Activated CD4-positive, alpha-beta memory T cell treated with anti-CD3 and anti-CD28 coated beads for 36 hours (primary cell): ENCODE results near the gene CLEC10A. TPM values are rescaled to one million over a fixed set of nuclear protein-coding genes. Genes with fewer than 3 reads are reported as not detected.

Experiments
- CTCF ChIA-PET: fragments of 350-600 bp; sonication (Branson Sonifier 250); formaldehyde crosslinking; loops from one replicate; lab custom pipeline; 2021; ENCODE audit warnings: antibody characterized with exemption, inconsistent platforms; lab: Charles Lee
- POLR2A ChIA-PET: fragments of 350-600 bp; sonication (Branson Sonifier 250); formaldehyde crosslinking; loops from one replicate; lab custom pipeline; 2021; ENCODE audit warnings: antibody characterized with exemption; lab: Charles Lee
- DNase-seq: peaks from one replicate; pipeline ENCODE4 v3.0.0-alpha.2; 2020
- H3K27ac Mint-ChIP-seq: one replicate; pipeline ENCODE4 v1.8.0; 2021; ENCODE audit warnings: mixed read lengths
- H3K27me3 Mint-ChIP-seq: one replicate; pipeline ENCODE4 v1.8.0; 2021; ENCODE audit warnings: mixed read lengths
- H3K36me3 Mint-ChIP-seq: one replicate; pipeline ENCODE4 v1.8.0; 2021; ENCODE audit warnings: mixed read lengths
- H3K4me1 Mint-ChIP-seq: one replicate; pipeline ENCODE4 v1.8.0; 2021; ENCODE audit warnings: low read depth, mixed read lengths
- H3K4me3 Mint-ChIP-seq: one replicate; pipeline ENCODE4 v1.8.0; 2021; ENCODE audit warnings: mild to moderate bottlenecking, mixed read lengths
- H3K9me3 Mint-ChIP-seq: one replicate; pipeline ENCODE4 v1.8.0; 2021; ENCODE audit warnings: mixed read lengths
- intact Hi-C: fragments of 100-400 bp; cut with micrococcal nuclease; formaldehyde crosslinking; loops from one replicate; pipeline ENCODE4 v1.15.1; 2023
- total RNA-seq, 2 experiments: library from RNA; stranded (reverse); gene quantifications; one replicate each; pipeline ENCODE4 v1.2.3, GENCODE V29; 2021

The CLEC10A gene
- total RNA-seq, 2 experiments from 2014 or later = not detected

DNA sequence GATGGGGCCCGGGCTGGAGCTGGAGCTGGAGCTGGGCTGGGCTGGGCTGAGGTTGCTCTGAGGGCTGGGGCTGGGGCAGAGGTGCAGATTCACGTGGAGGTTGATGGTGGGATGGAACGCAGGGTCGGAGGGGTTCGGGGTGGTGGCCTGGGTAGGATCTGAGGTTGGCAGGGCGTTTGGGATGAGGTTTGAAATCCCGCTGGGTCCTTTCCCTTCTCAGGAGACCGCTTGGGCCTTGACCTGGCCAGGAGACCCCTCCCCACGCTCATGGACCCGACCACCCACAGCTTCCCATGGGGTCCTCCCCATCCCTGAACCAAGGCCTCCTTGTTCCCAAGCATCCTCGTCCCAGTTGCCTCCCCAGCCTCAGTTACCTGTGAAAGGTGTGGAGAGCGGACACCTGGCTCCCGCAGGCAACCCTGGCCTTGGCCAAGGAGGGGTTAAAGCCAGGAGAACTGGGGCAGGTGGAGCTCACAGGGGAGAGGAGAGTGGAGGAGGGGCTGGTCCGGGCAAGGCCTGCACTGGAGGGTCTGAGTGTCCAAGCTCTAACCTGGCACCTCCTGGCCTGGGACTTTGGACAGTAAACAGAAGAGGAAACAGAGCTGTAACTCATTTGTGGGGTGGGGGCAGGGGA, 34.3 kb upstream of the CLEC10A start, which contains the start of gene ASGR2:
Gene ASGR2 (minus strand): TSS at position 582 of the 634 bp plus-strand sequence. CDS start 582 bp downstream, outside the sequence.
- Mint-ChIP-seq H3K9me3 (no peaks in the 10 kb centered on the region), H3K27ac (no peak within 1 kb of the TSS), H3K4me3 (no peak within 1 kb of the TSS), H3K36me3 (no peaks in the 10 kb centered on the region), H3K27me3 (peaks cover under 1% of the 10 kb centered on the region), H3K4me1 (peaks cover 10% of the 10 kb centered on the region)
- no peak for DNase-seq
- ChIA-PET POLR2A (no interaction called here), CTCF (no interaction called here)
- intact Hi-C loops = no loop called here

DNA sequence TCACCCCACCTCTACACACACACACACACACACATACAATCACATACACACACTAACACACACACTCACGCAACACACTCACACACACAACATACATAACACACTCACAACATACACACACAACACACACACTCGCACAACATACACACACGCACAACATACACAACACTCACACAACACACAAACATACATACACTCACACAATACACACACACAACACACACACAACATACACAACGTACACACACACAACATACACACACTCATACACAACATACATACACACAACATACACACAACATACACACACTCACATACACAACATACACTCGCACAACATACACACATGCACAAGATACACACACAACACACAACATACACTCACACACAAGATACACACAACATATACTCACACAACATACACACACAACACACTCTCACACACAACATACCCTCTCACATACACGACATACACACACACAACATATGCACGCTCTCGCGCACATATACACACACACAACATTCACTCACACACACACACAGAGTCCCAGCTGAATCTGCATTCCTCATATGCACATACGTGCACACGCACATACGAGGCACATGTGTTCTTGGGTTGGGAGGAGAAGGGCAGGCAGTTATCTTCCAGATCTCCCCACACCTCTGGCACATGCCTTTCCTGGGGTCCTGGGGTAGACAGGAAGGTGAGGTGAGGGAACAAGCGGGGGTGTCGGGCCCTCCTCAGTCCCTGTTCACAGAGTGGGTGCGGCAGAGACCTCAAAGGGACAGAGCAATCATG, 33.4 kb upstream of the CLEC10A start:
- H3K4me1 Mint-ChIP-seq = peaks cover 12% of the 10 kb centered on the region
- CTCF ChIA-PET = no interaction called here
- no peaks in the 10 kb centered on the region for H3K27me3 Mint-ChIP-seq
- no peak overlapping the region for H3K4me3 Mint-ChIP-seq
- DNase-seq = peak; percentile 6
- no peak overlapping the region for H3K27ac Mint-ChIP-seq
- intact Hi-C loops = no loop called here
- H3K36me3 Mint-ChIP-seq = no peaks in the 10 kb centered on the region
- H3K9me3 Mint-ChIP-seq = no peaks in the 10 kb centered on the region
- POLR2A ChIA-PET = no interaction called here

DNA sequence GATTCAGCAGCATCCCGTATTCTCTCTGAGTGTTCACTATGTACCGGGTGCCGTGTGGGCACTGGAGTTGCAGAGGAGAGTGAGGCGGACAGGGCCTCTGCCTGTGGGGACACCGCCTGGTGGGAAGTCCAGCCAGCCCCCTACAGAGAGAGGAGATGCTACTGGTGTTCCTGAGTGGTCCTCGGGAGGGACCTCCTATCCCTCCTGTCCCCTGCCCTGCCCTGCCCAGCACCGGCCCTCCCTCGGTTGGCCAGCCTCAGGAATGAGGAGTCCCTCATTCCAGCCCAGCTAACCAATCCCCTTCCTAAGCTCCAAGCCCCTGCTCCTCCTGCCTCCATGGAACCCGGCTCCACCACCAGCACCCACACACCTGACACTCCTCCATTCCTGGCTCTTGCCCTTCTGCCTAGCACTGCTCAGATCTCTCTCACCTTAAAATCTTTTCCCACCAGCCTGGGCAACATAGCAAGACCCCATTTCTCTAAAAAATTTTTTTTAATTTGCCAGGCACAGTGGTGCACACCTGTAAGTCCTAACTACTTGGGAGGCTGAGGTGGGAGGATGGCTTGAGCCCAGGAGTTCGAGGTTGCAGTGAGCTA, 32.6 kb upstream of the CLEC10A start:
- intact Hi-C loops = no loop called here
- CTCF ChIA-PET = no interaction called here
- H3K9me3 Mint-ChIP-seq = no peaks in the 10 kb centered on the region

DNA sequence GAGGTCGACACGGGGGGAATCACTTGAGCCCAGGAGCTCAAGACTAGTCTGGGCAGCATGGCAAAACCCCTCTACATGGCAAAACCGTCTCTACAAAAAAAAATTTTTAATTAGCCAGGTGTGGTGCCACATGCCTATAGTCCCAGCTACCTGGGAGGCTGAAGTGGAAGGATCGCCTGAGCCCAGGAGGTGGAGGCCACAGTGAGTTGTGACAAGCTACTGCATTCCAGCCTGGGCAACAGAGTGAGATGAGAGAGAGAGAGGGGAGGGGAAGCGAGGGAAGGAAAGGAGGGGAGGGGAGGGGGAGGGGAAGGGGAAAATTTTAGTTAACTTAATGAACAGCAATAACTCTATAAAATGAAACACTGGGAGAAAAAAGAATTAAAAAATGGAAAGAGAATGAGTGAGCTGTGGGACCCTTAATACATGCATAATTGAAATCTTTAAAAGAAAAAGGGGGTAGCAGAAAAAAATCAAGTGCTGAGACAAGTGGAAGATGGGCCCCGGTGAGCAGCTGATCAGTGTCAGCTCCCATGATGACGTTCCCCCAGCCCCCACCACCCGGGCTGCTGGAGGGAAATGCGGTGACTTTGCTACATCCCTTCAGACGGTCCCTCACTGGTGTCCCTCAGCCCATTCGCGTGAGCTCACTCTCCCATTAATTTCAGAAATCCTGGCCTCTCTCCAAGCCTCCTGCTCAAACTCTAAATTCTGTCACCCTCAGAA, 31.9 kb upstream of the CLEC10A start:
- H3K9me3 Mint-ChIP-seq = no peaks in the 10 kb centered on the region
- intact Hi-C loops = no loop called here
- no peaks in the 10 kb centered on the region for H3K27me3 Mint-ChIP-seq
- peaks cover 12% of the 10 kb centered on the region for H3K4me1 Mint-ChIP-seq
- ChIA-PET POLR2A (no interaction called here), CTCF (no interaction called here)
- no peak overlapping the region for H3K4me3 Mint-ChIP-seq
- no peak for DNase-seq
- no peak overlapping the region for H3K27ac Mint-ChIP-seq
- no peaks in the 10 kb centered on the region for H3K36me3 Mint-ChIP-seq

More for the DNA sequence above, 32.6 kb upstream of the CLEC10A start:
- Mint-ChIP-seq H3K27me3 (no peaks in the 10 kb centered on the region), H3K27ac (no peak overlapping the region), H3K4me3 (no peak overlapping the region), H3K36me3 (no peaks in the 10 kb centered on the region), H3K4me1 (peaks cover 12% of the 10 kb centered on the region)
- no peak for DNase-seq
- POLR2A ChIA-PET = no interaction called here

DNA sequence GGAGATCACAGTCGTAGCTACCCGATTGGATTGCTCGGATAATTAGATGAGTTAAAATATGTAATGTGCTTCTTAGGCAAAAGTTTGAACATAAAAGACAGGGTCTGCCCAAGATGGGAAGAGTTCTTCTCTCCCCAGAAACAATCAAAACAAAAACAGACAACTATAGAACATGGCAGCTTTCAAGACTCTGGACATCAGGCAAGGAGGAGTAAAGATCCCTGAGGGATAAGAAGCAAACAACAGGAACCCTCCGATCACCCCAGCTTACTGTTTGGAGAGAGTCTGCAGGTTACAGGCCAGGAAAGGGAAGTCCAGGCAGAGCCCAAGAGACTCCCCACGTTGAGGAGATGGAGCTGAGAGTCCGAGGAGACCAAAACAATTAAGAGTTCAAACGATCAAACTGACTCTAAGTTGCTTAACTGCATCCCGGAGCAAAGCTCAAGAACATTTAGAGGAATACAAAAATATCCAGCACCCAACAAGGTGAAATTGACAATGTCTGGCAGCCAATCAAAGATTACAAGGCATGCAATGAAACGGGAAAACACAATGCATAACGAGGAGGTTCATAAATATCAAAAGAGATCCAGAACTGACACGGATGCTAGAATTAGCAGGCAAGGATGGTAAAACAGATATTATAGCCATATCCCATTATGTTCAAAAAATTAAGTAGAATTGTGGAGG, 30.7 kb upstream of the CLEC10A start:
- H3K4me3 Mint-ChIP-seq = no peak overlapping the region
- H3K4me1 Mint-ChIP-seq = peaks cover 12% of the 10 kb centered on the region
- ChIA-PET POLR2A (no interaction called here), CTCF (interaction anchor here (1.1 to 1.2 kb wide), 2 partner anchors 22 to 58 kb away, joined by 4 read pairs; no protein-coding TSS in a partner anchor)
- no peaks in the 10 kb centered on the region for H3K36me3 Mint-ChIP-seq
- no peaks in the 10 kb centered on the region for H3K27me3 Mint-ChIP-seq
- DNase-seq = no peak
- no peak overlapping the region for H3K27ac Mint-ChIP-seq
- intact Hi-C loops = no loop called here
- H3K9me3 Mint-ChIP-seq = no peaks in the 10 kb centered on the region

DNA sequence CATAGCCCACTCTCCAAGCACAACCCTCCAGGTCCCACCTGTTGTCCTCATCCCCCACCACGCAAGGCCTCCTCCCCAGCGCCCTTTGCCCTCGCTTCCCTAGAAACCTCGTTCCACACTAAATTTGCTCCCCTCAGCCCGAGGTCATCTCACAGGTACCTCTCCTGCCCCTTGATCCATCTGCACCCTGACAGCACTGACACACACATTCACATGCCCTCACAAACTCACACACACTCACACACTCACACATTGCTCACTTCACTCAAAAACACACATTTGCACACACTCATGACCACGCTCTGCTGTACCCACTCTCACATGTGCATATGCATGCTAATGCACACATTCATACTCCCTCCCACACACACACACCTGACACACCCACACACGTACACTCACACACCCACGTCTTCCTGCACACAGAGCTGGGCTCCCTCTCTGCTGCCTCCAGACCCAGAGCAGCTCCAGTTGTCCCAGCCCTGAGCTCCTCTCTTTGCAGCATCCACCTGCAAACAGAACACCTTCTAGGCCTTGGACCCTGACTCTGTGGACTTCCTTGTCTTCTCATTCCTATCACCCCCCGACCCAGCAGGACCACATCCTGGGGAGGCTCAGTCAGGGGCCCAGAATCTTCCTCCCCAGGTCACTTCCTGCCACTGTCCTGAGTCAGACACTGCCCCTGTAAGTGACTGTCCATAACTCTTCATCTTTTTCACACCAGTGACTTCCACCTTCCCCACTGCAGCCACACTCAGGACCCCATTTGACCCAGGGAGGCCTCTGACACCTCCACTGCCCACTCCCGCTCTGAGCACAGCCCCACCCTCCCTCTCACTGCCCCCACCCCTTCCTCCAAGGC, 29.6 kb upstream of the CLEC10A start:
- H3K4me3 Mint-ChIP-seq = no peak overlapping the region
- ChIA-PET CTCF (interaction anchor here (0.9 to 1.2 kb wide), 3 partner anchors 23 to 57 kb away, joined by 3 to 4 read pairs (median 4); no protein-coding TSS in a partner anchor), POLR2A (interaction anchor here (0.6 kb wide), 1 partner anchor 47 kb away, joined by 5 read pairs; no protein-coding TSS in a partner anchor)
- intact Hi-C loops = no loop called here
- peaks cover 12% of the 10 kb centered on the region for H3K4me1 Mint-ChIP-seq
- no peaks in the 10 kb centered on the region for H3K27me3 Mint-ChIP-seq
- no peak overlapping the region for H3K27ac Mint-ChIP-seq
- H3K9me3 Mint-ChIP-seq = no peaks in the 10 kb centered on the region
- peak; percentile 15 for DNase-seq
- H3K36me3 Mint-ChIP-seq = no peaks in the 10 kb centered on the region

DNA sequence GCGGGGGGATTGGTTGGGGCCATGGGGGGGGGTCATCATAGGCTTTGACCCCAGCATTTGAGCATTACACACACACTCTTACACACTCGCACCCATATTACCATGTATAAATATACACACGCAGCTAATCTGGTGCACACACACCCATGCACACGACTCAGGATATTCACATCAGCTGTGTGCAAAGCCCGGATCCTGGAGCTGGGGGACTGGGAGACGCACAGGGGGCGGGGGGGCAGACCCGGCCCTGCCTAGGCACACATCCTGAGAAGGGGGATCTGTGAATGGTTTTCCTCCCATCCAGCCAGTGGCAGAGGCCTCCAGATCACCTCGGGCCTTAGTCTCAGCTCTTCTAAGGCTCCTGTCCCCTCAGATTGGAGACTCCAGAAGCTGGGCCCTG, 28.9 kb upstream of the CLEC10A start:
- Mint-ChIP-seq H3K27ac (no peak overlapping the region), H3K27me3 (no peaks in the 10 kb centered on the region), H3K36me3 (no peaks in the 10 kb centered on the region), H3K9me3 (no peaks in the 10 kb centered on the region), H3K4me3 (no peak overlapping the region), H3K4me1 (peaks cover 12% of the 10 kb centered on the region)
- intact Hi-C loops = no loop called here
- ChIA-PET CTCF (no interaction called here), POLR2A (no interaction called here)
- no peak for DNase-seq

DNA sequence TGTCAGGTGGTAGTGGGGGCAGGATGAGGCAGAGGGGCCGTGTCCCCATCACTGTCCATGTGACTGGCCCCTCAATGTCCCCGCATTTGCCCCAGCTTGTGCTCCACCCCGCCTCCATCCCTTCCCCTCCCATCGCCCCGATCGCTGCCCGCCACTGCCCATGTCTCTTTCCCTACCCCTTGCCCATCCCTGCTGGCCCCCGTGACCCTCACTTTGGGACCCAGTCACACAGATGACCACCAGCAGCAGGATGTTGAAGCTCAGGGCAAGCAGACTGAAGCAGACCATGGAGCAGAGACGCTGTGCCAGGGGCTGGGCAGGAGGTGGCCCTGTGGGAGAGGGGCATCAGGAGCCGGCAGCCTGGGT, 28.5 kb upstream of the CLEC10A start:
- Mint-ChIP-seq H3K27ac (no peak overlapping the region), H3K4me3 (no peak overlapping the region), H3K27me3 (peaks cover under 1% of the 10 kb centered on the region), H3K36me3 (no peaks in the 10 kb centered on the region), H3K4me1 (peaks cover 12% of the 10 kb centered on the region), H3K9me3 (no peaks in the 10 kb centered on the region)
- intact Hi-C loops = no loop called here
- CTCF ChIA-PET = no interaction called here
- POLR2A ChIA-PET = no interaction called here
- no peak for DNase-seq

DNA sequence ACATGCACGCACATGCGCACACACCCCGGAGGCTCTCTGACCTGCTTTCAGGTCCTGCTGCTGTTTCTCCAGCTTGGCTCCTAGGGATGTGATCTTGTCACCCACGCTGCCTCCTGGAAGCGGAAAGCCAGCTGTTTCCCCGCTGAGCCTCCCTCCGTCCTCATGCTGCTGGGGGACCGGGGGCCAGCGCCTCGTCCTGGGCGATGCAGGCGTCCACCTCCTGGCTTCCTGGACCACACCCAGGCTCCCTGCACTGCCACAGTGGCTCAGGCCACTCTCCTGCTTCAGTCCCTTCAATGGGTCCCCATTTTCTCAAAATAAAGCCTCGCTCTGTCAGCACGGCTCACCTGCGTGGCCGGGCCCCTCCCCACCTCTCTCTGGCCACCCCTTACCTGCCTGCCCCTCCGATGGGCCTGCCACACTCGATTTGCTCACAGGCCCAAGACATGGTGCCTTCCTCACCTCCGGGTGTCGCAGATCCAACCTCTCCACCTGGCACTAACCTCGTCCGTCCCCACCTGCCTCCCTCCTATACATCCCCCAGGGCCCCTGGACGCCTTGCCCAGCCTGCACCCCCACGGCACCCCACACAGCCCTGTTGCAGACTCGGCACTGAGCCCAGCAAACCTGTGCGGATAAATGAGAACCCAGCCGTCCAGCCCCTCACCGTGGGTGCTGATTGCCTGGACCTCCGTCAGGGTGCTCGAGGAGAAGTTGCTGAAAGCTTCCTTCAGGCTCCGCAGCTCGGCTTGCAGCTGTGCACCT, 27.9 kb upstream of the CLEC10A start:
- DNase-seq = no peak
- Mint-ChIP-seq H3K9me3 (no peaks in the 10 kb centered on the region), H3K4me1 (peaks cover 12% of the 10 kb centered on the region), H3K36me3 (no peaks in the 10 kb centered on the region), H3K4me3 (no peak overlapping the region), H3K27me3 (peaks cover 5% of the 10 kb centered on the region), H3K27ac (no peak overlapping the region)
- ChIA-PET CTCF (no interaction called here), POLR2A (no interaction called here)
- intact Hi-C loops = no loop called here

DNA sequence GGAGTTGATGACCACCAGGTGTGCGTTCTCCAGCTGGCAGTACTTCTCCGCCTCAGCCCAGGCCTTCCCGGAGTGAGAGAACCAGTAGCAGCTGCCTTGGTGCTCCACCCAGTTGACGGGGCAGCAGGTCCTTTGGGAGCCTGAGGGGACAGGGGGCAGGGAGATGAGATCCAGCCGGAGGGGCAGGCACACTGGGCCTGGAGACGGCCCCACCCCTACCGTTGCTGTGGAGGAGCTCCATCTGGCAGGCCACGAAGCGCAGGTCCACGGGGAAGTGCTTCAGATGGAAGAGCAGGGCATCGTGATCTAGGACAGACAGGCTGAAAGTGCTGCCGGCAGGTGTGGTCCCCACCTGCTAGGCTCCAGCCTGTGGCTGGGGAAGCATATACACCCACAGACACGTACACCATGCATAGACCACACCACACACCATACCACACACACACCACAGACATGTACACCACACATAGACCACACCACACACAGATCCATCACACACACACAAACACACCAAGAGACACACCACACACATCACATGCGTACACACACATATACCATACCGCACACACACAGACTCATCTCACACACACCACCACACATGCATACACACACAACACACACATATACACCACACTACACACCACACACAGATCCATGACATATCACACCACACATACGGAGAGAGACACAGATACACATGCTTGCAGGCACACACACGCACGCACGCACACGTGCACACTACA, 27.1 kb upstream of the CLEC10A start:
- intact Hi-C loops = no loop called here
- no peaks in the 10 kb centered on the region for H3K9me3 Mint-ChIP-seq
- no peaks in the 10 kb centered on the region for H3K36me3 Mint-ChIP-seq
- H3K4me3 Mint-ChIP-seq = no peak overlapping the region
- H3K27me3 Mint-ChIP-seq = peaks cover 10% of the 10 kb centered on the region
- CTCF ChIA-PET = interaction anchor here (0.6 kb wide), 1 partner anchor 390 kb away, joined by 3 read pairs; no protein-coding TSS in a partner anchor
- peaks cover 12% of the 10 kb centered on the region for H3K4me1 Mint-ChIP-seq
- no peak overlapping the region for H3K27ac Mint-ChIP-seq
- POLR2A ChIA-PET = no interaction called here
- no peak for DNase-seq
